ENCODE data around the gene RYR1.

DNA sequence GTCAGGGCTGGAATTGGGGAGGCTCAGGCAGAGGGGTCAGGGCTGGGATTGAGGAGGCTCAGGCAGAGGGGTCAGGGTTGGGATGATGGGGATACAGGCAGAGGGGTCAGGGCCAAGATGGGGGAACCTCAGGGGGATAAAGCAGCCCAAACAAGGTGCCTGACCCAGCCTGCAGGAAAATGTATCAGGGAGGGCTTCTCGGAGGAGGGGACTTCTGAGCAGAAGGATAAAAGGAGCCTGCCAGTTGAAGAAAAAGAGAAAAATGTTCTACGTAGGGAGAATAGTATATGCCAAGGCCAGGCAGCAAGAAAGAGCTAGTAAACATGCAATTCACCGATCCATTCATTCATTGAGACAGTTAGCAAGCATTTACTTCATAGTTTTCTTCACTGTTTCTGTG lies 99.4 kb downstream of the RYR1 start:
- no peak for TF ChIP-seq GABPA (IDR thresholded peaks at IDR 0.05; ENCODE audit: low read depth, low read length)
- no peak for TF ChIP-seq GABPA (CRISPR knock-in tag; IDR thresholded peaks at IDR 0.05; ENCODE audit: low read depth)
- no peak for TF ChIP-seq TCF7L2 (IDR thresholded peaks at IDR 0.05; ENCODE audit: low read depth, low read length)
- no peak for TF ChIP-seq RAD21 (CRISPR knock-in tag; IDR thresholded peaks at IDR 0.05)
- no peak for TF ChIP-seq FOXK1 (CRISPR knock-in tag; IDR thresholded peaks at IDR 0.05; ENCODE audit: borderline replicate concordance, low read depth)
- no peak for TF ChIP-seq KLF13 (CRISPR knock-in tag; IDR thresholded peaks at IDR 0.05)
- TF ChIP-seq EP300 (IDR thresholded peaks at IDR 0.05; ENCODE audit: low read depth in 2 of 2, low read length in 2 of 2): no peak
- no peak for TF ChIP-seq EP300 (CRISPR knock-in tag; IDR thresholded peaks at IDR 0.05; ENCODE audit: borderline replicate concordance)
